ENCODE results near the gene SLCO2A1.

DNA sequence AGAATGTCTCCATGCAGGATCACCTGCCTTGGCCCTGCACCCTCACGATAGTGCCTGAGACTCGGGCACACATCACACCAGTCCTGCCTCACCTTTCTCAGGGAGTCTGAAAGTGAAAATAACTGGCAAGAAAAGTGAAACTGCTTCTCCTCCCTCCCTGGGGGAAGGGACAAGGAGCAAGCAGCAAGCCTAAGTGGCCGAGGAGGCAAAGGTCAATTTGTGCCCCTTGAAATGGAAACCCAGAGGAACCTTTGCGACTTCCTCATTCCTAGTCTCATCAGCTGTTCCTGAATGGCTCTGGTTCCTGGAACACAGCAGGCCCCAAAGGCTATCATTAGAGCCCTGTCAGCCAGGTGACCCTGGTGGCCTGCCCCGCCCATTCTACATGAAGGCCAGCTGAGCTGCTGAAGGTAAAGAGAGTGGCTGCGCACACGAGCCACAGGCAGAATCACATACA lies 28.0 kb upstream of the SLCO2A1 start:
- TF ChIP-seq CTCF (IDR thresholded peaks at IDR 0.05) (no peak), POLR2A (IDR thresholded peaks at IDR 0.05) (peak; percentile 56 to 74)

Measured in Peyer's patch (tissue), 4 donors.